Dermis microvascular lymphatic vessel endothelial cell (primary cell): Measurements from ENCODE around the gene FAM184A. TPM values are rescaled to one million over a fixed set of nuclear protein-coding genes. Genes with fewer than 3 reads are reported as not detected.

ENCODE experiments used
- DNase-seq, 2 donors: peaks; one replicate each; pipeline versions ENCODE4 v3.0.0 to v3.0.0-alpha.2; 2010; ENCODE audit warnings: low read depth in 2 of 2
- total RNA-seq: library from RNA; depleted of rRNA; stranded (reverse); fragments of >200 nt; gene quantifications from 2 replicates; pipeline ENCODE4 v1.2.1, GENCODE V29; 2014

Gene FAM184A
- total RNA-seq, 1 donor from 2014 or later: 0.13 TPM

DNA sequence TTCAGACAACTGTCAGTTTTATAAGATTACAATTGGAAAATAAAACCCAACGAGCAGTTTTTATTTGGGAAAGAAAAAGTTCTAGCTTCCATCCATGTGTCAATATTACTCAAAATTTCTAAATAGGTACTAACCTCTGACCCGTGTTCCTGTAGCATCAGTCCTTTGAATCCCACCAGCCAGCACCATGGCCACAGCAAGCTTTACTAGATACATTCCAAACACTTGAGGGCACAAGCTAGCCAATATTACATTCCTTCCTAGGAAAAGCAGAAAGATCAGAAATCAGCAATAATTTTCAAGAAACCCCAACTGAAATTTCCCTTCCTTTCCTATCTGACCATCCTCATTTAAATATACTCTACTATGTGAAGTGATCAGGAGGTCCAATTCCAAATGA is 165.3 kb downstream of the FAM184A start:
- no peak for DNase-seq

DNA sequence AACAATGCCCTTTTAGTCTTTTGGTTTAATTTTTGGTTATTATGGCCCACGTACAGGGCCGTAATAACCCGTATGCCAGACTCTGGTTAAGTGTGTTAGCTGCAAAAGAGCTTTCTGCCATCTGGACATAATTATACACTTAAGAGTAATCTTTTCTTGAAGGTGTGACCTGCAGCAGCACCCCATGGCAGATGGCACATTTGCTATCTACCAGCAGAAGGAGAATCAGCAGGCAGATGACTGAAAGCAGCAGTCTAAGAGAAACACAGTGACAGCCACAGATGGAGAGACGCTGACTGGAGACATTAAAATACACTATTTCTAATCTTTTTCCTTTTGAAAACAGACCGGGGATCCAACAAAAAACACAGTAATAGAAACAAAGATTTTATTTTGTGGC is 165.8 kb downstream of the FAM184A start:
- DNase-seq: no peak

Other genes starting within 250 kb of the FAM184A start
- 15.8 and 16.7 TPM in 2 replicates for gene ASF1A, start 184.5 kb downstream of the FAM184A start, total RNA-seq
- gene MCM9, start 143.5 kb downstream of the FAM184A start, total RNA-seq: 8.6 and 11.8 TPM in 2 replicates